Loucy (cell line): ENCODE measurements around the gene ZNF211.

ENCODE experiments used
- H2AFZ ChIP-seq: fragments of 200-600 bp; sonication (generic); 2 replicates; pipeline ENCODE4 v1.6.0; 2016; ENCODE audit warnings: antibody characterized with exemption, mild to moderate bottlenecking, low read length, moderate library complexity
- H3F3A ChIP-seq: fragments of 200-600 bp; 2 replicates; pipeline ENCODE4 v1.6.0; 2016; ENCODE audit warnings: antibody characterized with exemption, low read depth, mild to moderate bottlenecking
- H3K27me3 ChIP-seq: fragments of 200-600 bp; sonication (generic); 2 replicates; pipeline ENCODE4 v1.6.1; 2014; ENCODE audit warnings: low read length, mild to moderate bottlenecking; ENCODE audit not compliant: insufficient read depth, poor library complexity, severe bottlenecking
- H3K36me3 ChIP-seq: fragments of 200-600 bp; sonication (generic); 2 replicates; pipeline ENCODE4 v1.6.1; 2016; ENCODE audit warnings: low read length; ENCODE audit not compliant: insufficient read depth
- H3K4me1 ChIP-seq: fragments of 200-600 bp; sonication (generic); 2 replicates; pipeline ENCODE4 v1.5.1; 2014; ENCODE audit warnings: low read length, mild to moderate bottlenecking; ENCODE audit not compliant: insufficient read depth, poor library complexity, severe bottlenecking
- H3K4me2 ChIP-seq: fragments of 200-600 bp; sonication (generic); 2 replicates; pipeline ENCODE4 v1.6.0; 2014; ENCODE audit warnings: antibody characterized with exemption, low read length, low read depth, mild to moderate bottlenecking; ENCODE audit not compliant: poor library complexity, severe bottlenecking
- H3K4me3 ChIP-seq: fragments of 200-600 bp; sonication (generic); 2 replicates; pipeline ENCODE4 v1.5.1; 2014; ENCODE audit warnings: low read length, mild to moderate bottlenecking, mixed read lengths; ENCODE audit not compliant: poor library complexity, severe bottlenecking
- H3K79me2 ChIP-seq: fragments of 200-600 bp; sonication (generic); 2 replicates; pipeline ENCODE4 v1.6.1; 2014; ENCODE audit warnings: low read length; ENCODE audit not compliant: insufficient read depth
- H3K9ac ChIP-seq: fragments of 200-600 bp; sonication (generic); 2 replicates; pipeline ENCODE4 v1.6.0; 2014; ENCODE audit warnings: mild to moderate bottlenecking, low read depth, low read length, moderate library complexity; ENCODE audit not compliant: poor library complexity, severe bottlenecking
- H3K9me2 ChIP-seq: fragments of 200-600 bp; sonication (generic); replicated peaks from 2 replicates; pipeline ENCODE4 v1.6.1; 2016; ENCODE audit warnings: low read depth, low read length, mixed read lengths
- H3K9me3 ChIP-seq: fragments of 200-600 bp; sonication (generic); 2 replicates; pipeline ENCODE4 v1.6.1; 2014; ENCODE audit warnings: mild to moderate bottlenecking, antibody characterized with exemption, low read length, low read depth; ENCODE audit not compliant: insufficient read depth
- H4K20me1 ChIP-seq: fragments of 200-600 bp; sonication (generic); 2 replicates; pipeline ENCODE4 v1.6.0; 2014; ENCODE audit warnings: antibody characterized with exemption, low read length, mild to moderate bottlenecking; ENCODE audit not compliant: insufficient read depth, poor library complexity, severe bottlenecking
- CTCF ChIP-seq: fragments of 200-600 bp; sonication (generic); conservative IDR thresholded peaks from 2 replicates; pipeline ENCODE4 v1.5.1; 2014; ENCODE audit warnings: mild to moderate bottlenecking, antibody characterized with exemption, low read length
- EZH2phosphoT487 ChIP-seq: fragments of 200-600 bp; IDR thresholded peaks from 2 replicates; pipeline ENCODE4 v1.6.1; 2018; ENCODE audit warnings: antibody characterized with exemption, mild to moderate bottlenecking, moderate library complexity, borderline replicate concordance

Gene ZNF211

GRCh38 chr19:57675881-57676280, 42.9 kb downstream of the ZNF211 start:
- Histone ChIP-seq H3K4me3 (no peak overlapping the region), H4K20me1 (no peaks in the 10 kb centered on the region), H3F3A (no peaks in the 10 kb centered on the region), H3K9me3 (peaks cover 2% of the 10 kb centered on the region; the same call in 1 of the 2 replicates), H3K36me3 (no peaks in the 10 kb centered on the region), H3K4me1 (no peaks in the 10 kb centered on the region), H3K27me3 (peaks cover 24% of the 10 kb centered on the region), H2AFZ (no peak overlapping the region), H3K79me2 (no peaks in the 10 kb centered on the region), H3K9me2 (no peaks in the 10 kb centered on the region), H3K4me2 (no peak overlapping the region), H3K9ac (no peak overlapping the region)
- TF ChIP-seq EZH2phosphoT487, result no peak
- no peak for TF ChIP-seq CTCF

GRCh38 chr19:57682226-57682766, 49.3 kb downstream of the ZNF211 start:
- H3K9ac ChIP-seq, result peak overlapping the region; percentile 89
- no peaks in the 10 kb centered on the region for H4K20me1 ChIP-seq
- H3K79me2 ChIP-seq, result peaks cover 55% of the 10 kb centered on the region
- peaks cover 32% of the 10 kb centered on the region for H3K36me3 ChIP-seq
- no peaks in the 10 kb centered on the region for H3K9me2 ChIP-seq
- peaks cover 14% of the 10 kb centered on the region for H3K4me1 ChIP-seq
- peaks cover 46% of the 10 kb centered on the region for H3K9me3 ChIP-seq
- H3K4me3 ChIP-seq, result peak overlapping the region; percentile 95
- peak overlapping the region; percentile 82 for H2AFZ ChIP-seq
- H3F3A ChIP-seq, result no peaks in the 10 kb centered on the region
- TF ChIP-seq EZH2phosphoT487, result no peak
- no peak for TF ChIP-seq CTCF
- peak overlapping the region; percentile 92 for H3K4me2 ChIP-seq
- peaks cover 18% of the 10 kb centered on the region for H3K27me3 ChIP-seq

- H3K79me2 ChIP-seq, result peaks cover 82% of the 10 kb centered on the region
- H3K9me2 ChIP-seq, result no peaks in the 10 kb centered on the region
- no peak overlapping the region for H3K9ac ChIP-seq
- H2AFZ ChIP-seq, result no peak overlapping the region
- H4K20me1 ChIP-seq, result no peaks in the 10 kb centered on the region
- no peaks in the 10 kb centered on the region for H3K27me3 ChIP-seq
- TF ChIP-seq CTCF, result no peak
- TF ChIP-seq EZH2phosphoT487, result no peak
- H3F3A ChIP-seq, result no peaks in the 10 kb centered on the region
- no peak overlapping the region for H3K4me2 ChIP-seq
- H3K4me3 ChIP-seq, result no peak overlapping the region
- H3K4me1 ChIP-seq, result peaks cover 14% of the 10 kb centered on the region
- peaks cover 52% of the 10 kb centered on the region for H3K36me3 ChIP-seq
- peaks cover 76% of the 10 kb centered on the region for H3K9me3 ChIP-seq
Measured at GRCh38 chr19:57686727-57687126, 53.8 kb downstream of the ZNF211 start.
